Measurements from ENCODE around the gene OR2D2. TPM values are rescaled to one million over a fixed set of nuclear protein-coding genes. Genes with fewer than 3 reads are reported as not detected.
"Not testable (repeated sequence)": the region's sequence is repeated elsewhere in the genome, so short reads cannot be mapped to it uniquely, and the experiment has no call there.

OR2D2 gene
- total RNA-seq, 2 donors from 2014 or later = 1.2 TPM; not detected in 1

DNA sequence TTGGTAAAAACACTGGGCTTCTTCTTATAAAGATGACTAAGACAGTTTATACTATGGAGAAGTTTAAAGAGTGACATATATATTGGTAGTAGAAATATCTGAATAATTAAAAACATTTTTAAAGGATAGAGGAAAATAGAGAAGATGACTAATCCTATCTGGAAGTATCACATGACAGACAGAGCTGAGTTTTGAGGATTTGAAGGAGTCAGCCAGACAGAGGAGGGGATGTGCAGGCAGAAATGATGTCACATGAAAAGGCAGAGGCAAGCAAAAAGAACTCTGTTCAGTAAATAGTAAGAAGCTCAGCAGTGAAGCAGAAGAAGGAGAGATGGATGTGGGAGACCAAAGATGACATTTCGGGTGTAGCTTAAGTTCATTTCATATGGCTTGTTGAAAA is 27.9 kb downstream of the OR2D2 start:
- TF ChIP-seq POLR2A (IDR thresholded peaks at IDR 0.05) = no peak
- TF ChIP-seq, protein P1, sequence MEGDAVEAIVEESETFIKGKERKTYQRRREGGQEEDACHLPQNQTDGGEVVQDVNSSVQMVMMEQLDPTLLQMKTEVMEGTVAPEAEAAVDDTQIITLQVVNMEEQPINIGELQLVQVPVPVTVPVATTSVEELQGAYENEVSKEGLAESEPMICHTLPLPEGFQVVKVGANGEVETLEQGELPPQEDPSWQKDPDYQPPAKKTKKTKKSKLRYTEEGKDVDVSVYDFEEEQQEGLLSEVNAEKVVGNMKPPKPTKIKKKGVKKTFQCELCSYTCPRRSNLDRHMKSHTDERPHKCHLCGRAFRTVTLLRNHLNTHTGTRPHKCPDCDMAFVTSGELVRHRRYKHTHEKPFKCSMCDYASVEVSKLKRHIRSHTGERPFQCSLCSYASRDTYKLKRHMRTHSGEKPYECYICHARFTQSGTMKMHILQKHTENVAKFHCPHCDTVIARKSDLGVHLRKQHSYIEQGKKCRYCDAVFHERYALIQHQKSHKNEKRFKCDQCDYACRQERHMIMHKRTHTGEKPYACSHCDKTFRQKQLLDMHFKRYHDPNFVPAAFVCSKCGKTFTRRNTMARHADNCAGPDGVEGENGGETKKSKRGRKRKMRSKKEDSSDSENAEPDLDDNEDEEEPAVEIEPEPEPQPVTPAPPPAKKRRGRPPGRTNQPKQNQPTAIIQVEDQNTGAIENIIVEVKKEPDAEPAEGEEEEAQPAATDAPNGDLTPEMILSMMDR (IDR thresholded peaks at IDR 0.05) = no peak
- no peaks in the 10 kb centered on the region for H3K9me3 ChIP-seq
- H3K27ac ChIP-seq = no peak overlapping the region
- no peak overlapping the region for H3K4me3 ChIP-seq
- intact Hi-C loops (cut with DNase I) = no loop called here
- no peaks in the 10 kb centered on the region for H3K4me1 ChIP-seq (replicated peaks)
- no peaks in the 10 kb centered on the region for H3K36me3 ChIP-seq
- H3K27me3 ChIP-seq (replicated peaks; ENCODE audit: insufficient read depth) = no peaks in the 10 kb centered on the region
- DNase-seq (ENCODE audit: low spot score) = no peak
- WGBS = 85% methylated on average over 1 of the region's 1 CpG

DNA sequence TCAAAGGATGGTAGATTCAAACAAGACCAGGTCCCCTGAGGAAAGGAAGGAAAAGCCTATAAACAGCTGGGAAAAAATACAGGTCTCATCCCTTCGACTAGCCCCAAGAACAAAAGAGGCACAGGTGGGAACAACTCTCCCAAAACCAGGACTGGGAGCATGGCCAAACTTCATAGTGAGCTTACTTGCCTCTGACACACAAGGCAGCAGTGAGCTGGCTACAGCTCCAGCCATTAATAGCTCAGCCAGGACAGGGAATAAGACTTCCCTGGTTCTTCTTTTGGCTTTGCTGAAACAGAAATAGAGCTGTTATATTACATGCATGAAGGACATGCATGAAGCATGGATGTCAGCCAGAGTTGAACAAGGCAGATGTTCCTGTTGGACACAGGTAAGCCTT is 29.3 kb downstream of the OR2D2 start, which contains the start of gene OR10A2:
TSS of gene OR10A2 (plus strand) at position 97 of the 400 bp plus-strand sequence. CDS start 6,698 bp downstream, outside the sequence.
- H3K36me3 ChIP-seq = no peaks in the 10 kb centered on the region
- no peak within 1 kb of the TSS for H3K27ac ChIP-seq
- DNase-seq (ENCODE audit: low spot score) = no peak
- no peak for TF ChIP-seq POLR2AphosphoS5 (IDR thresholded peaks at IDR 0.05)
- no peak for TF ChIP-seq POLR2A (IDR thresholded peaks at IDR 0.05)
- TF ChIP-seq, protein P1 (IDR thresholded peaks at IDR 0.05) = no peak
- intact Hi-C loops (cut with DNase I) = no loop called here
- no peaks in the 10 kb centered on the region for H3K27me3 ChIP-seq (replicated peaks; ENCODE audit: insufficient read depth)
- H3K9me3 ChIP-seq = no peaks in the 10 kb centered on the region
- WGBS = 43% methylated on average over 1 of the region's 1 CpG
- H3K4me1 ChIP-seq (replicated peaks) = no peaks in the 10 kb centered on the region
- no peak within 1 kb of the TSS for H3K4me3 ChIP-seq

DNA sequence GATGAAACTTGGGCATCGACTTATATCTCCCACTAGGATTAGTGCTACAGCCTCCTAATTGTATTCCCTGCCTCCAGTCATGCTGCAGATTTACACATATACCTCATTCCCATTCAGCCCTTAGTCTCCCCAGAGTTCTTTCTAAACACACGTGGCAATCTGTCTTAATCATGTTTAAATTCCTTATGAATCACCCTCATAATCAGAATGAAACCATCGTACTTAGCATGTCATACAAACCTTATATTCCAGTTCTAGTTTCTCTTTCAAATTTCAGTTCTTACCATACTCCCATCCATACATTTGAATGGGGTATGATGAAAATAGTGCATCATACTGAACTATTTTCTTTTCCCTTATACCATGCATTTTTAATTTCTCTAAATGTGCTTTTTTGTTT is 35.4 kb downstream of the OR2D2 start:
- TF ChIP-seq POLR2AphosphoS5 (IDR thresholded peaks at IDR 0.05) (no peak), POLR2A (IDR thresholded peaks at IDR 0.05) (no peak)
- TF ChIP-seq, protein P1 (IDR thresholded peaks at IDR 0.05) = no peak
- Histone ChIP-seq H3K36me3 (no peaks in the 10 kb centered on the region), H3K27me3 (replicated peaks; ENCODE audit: insufficient read depth) (no peaks in the 10 kb centered on the region), H3K4me1 (replicated peaks) (no peaks in the 10 kb centered on the region), H3K27ac (no peak overlapping the region), H3K9me3 (no peaks in the 10 kb centered on the region), H3K4me3 (no peak overlapping the region)
- DNase-seq (ENCODE audit: low spot score) = no peak
- WGBS = 70% methylated on average over 3 of the region's 3 CpGs
- intact Hi-C loops (cut with DNase I) = no loop called here

DNA sequence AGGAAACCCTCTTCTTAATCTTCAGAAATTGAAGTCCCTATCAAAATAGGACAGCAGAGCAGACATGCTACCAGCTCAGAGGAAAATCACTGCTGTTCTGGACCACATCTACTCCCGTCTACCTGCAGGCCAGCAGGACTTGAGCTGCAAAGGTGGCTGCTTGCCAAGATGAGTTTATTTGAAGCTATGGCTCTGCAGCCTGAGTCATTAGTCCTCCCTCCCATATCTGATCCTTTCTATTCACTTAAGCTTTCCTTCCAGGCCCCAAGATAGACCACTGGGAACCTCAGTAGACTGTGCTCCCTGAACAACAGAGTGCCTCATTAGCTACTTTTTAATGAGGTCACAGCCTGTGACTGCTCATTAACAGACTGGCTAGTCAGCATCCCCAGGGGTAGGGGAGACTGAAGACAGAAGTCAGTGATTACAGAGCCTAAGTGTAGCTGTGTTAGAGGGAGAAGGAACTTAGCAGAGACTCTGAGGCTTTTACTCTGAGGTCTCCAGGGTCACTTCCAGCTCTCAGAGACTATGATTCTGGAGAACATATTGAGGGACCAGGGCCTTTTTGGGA is 36.2 kb downstream of the OR2D2 start:
- TF ChIP-seq POLR2AphosphoS5 (IDR thresholded peaks at IDR 0.05) (no peak), POLR2A (IDR thresholded peaks at IDR 0.05) (no peak)
- TF ChIP-seq, protein P1 (IDR thresholded peaks at IDR 0.05) = no peak
- H3K4me1 ChIP-seq (replicated peaks) = no peaks in the 10 kb centered on the region
- intact Hi-C loops (cut with DNase I) = no loop called here

DNA sequence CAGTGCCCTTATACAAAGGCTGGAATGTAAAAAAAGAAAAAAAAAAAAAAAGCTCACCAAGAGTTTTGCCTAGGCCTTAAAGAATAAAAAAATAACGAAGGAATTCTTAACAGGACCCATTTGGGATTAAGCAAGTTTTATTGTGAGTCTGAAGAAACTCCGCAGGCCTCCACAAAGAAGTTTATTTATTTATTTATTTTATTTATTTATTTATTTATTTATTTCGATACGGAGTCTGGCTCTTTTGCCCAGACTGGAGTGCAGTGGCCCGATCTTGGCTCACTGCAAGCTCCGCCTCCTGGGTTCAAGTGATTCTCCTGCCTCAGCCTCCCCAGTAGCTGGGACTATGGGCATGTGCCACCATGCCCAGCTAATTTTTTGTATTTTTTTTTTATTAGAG is 37.5 kb downstream of the OR2D2 start:
- H3K9me3 ChIP-seq; H3K4me3 ChIP-seq; H3K36me3 ChIP-seq; H3K27me3 ChIP-seq (replicated peaks; ENCODE audit: insufficient read depth); intact Hi-C loops (cut with DNase I); H3K4me1 ChIP-seq (replicated peaks); H3K27ac ChIP-seq; DNase-seq (ENCODE audit: low spot score): not testable (repeated sequence)
- WGBS = 94% methylated on average over 6 of the region's 6 CpGs

More for the DNA sequence above, 36.2 kb downstream of the OR2D2 start:
- Histone ChIP-seq H3K27ac (no peak overlapping the region), H3K27me3 (replicated peaks; ENCODE audit: insufficient read depth) (no peaks in the 10 kb centered on the region), H3K4me3 (no peak overlapping the region), H3K36me3 (no peaks in the 10 kb centered on the region), H3K9me3 (no peaks in the 10 kb centered on the region)
- DNase-seq (ENCODE audit: low spot score) = no peak
- WGBS = 28% methylated on average over 1 of the region's 1 CpG
